ENCODE results near the gene ANKRD12. TPM values are rescaled to one million over a fixed set of nuclear protein-coding genes. Genes with fewer than 3 reads are reported as not detected.

Gene ANKRD12
- total RNA-seq, 4 donors from 2014 or later, result 39.9 to 172 (median 58.9) TPM

GRCh38 chr18:9124824-9125223, 11.8 kb upstream of the ANKRD12 start:
- Histone ChIP-seq H3K36me3 (peaks cover 0 to 63% (median 0%) of the 10 kb centered on the region in 3 donors), H3K27me3 (no peaks in the 10 kb centered on the region), H3K27ac (no peak overlapping the region), H3K9me3 (no peaks in the 10 kb centered on the region), H3K4me3 (no peak overlapping the region), H3K4me1 (no peaks in the 10 kb centered on the region)
- TF ChIP-seq CTCF (IDR thresholded peaks at IDR 0.05), result no peak
- TF ChIP-seq POLR2A (IDR thresholded peaks at IDR 0.05), result no peak
- no peak for DNase-seq

DNA sequence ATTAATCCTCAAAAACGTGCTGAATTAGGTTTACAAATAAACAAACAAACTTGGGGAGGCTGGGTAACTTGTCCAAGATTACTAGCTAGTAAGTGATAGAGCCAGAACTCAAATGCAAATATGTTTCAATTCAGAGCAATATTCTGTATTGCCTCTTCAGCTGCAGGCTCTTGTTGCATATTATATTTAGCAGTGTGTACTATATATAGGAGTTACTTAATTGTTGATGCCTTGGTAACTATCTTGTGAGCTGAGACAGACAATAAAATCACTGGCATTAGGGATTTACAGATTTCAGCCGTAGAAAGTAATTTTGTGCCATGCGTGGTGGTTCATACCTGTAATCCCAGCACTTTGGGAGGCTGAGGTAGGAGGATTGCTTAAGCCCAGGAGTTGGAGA, 10.2 kb upstream of the ANKRD12 start:
- Histone ChIP-seq H3K27ac (no peak overlapping the region), H3K4me1 (no peaks in the 10 kb centered on the region), H3K4me3 (no peak overlapping the region)

DNA sequence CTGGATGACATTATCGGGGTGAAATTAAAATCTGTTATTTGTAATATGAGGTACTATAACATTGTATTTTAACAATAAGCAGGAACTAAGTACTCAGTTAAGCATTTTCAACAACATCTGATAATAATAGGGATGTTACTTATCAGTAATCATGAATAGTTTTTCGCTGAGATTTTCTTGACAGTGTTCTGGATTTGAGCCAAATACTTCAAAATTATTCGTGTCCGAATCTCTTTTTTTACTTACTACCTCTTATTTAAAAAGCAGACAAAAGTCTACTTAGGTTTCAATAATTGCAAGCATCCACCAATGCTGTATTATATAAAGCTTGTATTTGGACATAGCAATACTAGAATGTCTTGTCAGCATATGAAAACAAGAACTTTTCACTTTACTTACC, 6.4 kb upstream of the ANKRD12 start:
- H3K4me3 ChIP-seq, result no peak overlapping the region
- H3K27me3 ChIP-seq, result no peaks in the 10 kb centered on the region
- H3K36me3 ChIP-seq, result peaks cover 0 to 64% (median 0%) of the 10 kb centered on the region in 3 donors
- H3K9me3 ChIP-seq, result no peaks in the 10 kb centered on the region
- no peak for TF ChIP-seq POLR2A (IDR thresholded peaks at IDR 0.05)
- TF ChIP-seq CTCF (IDR thresholded peaks at IDR 0.05), result no peak
- DNase-seq, result no peak
- H3K4me1 ChIP-seq, result peaks cover 0 to 7% (median 2%) of the 10 kb centered on the region in 4 donors
- no peak overlapping the region for H3K27ac ChIP-seq

More for the DNA sequence above, 10.2 kb upstream of the ANKRD12 start:
- DNase-seq, result no peak
- Histone ChIP-seq H3K27me3 (no peaks in the 10 kb centered on the region), H3K9me3 (no peaks in the 10 kb centered on the region), H3K36me3 (peaks cover 0 to 70% (median 0%) of the 10 kb centered on the region in 3 donors)
- TF ChIP-seq POLR2A (IDR thresholded peaks at IDR 0.05), result no peak
- TF ChIP-seq CTCF (IDR thresholded peaks at IDR 0.05), result no peak

DNA sequence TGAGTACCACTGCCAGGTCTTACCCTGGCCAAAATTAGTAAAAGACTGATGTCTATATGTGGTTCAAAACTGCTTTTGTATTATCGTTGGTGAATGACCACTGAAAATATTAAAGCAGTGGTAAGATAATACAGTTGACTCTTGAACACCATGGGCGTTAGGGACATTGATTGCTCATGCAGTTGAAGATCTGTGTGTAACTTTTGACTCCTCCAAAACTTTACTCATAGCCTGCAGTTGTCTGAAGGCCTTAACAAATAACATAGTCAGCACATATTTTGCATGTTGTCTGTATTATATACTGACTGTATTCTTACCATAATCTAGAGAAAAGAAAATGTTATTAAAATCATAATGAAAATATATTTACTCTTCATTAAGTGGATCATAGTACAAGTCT, 5.8 kb upstream of the ANKRD12 start:
- H3K27me3 ChIP-seq, result no peaks in the 10 kb centered on the region
- TF ChIP-seq POLR2A (IDR thresholded peaks at IDR 0.05) (no peak), CTCF (IDR thresholded peaks at IDR 0.05) (no peak)
- H3K4me3 ChIP-seq, result no peak overlapping the region
- no peak overlapping the region for H3K27ac ChIP-seq
- no peak for DNase-seq
- peaks cover 0 to 14% (median 3%) of the 10 kb centered on the region in 4 donors for H3K4me1 ChIP-seq
- no peaks in the 10 kb centered on the region for H3K9me3 ChIP-seq
- peaks cover 0 to 61% (median 0%) of the 10 kb centered on the region in 3 donors for H3K36me3 ChIP-seq

DNA sequence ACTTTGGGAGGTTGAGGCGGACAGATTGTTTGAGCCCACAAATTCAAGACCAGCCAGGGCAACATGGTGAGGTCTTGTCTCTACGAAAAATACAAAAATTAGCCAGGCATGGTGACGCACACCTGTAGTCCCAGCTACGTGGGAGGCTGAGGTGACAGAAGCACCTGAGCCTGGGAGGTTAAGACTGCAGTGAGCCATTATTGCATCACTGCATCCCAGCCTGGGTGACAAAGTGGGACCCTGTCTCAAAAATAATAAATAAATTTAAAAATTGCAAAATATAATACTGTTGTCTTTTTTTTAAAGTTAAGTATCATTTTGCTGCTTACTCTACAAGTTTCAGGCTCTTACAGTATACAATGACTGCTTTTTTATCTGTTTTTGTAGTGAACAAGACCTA, 4.0 kb upstream of the ANKRD12 start:
- Histone ChIP-seq H3K4me1 (peaks cover 0 to 15% (median 3%) of the 10 kb centered on the region in 4 donors), H3K36me3 (peaks cover 0 to 43% (median 0%) of the 10 kb centered on the region in 3 donors), H3K27me3 (no peaks in the 10 kb centered on the region), H3K4me3 (no peak overlapping the region), H3K9me3 (no peaks in the 10 kb centered on the region), H3K27ac (no peak overlapping the region)
- no peak for TF ChIP-seq CTCF (IDR thresholded peaks at IDR 0.05)
- TF ChIP-seq POLR2A (IDR thresholded peaks at IDR 0.05), result no peak
- DNase-seq, result no peak

DNA sequence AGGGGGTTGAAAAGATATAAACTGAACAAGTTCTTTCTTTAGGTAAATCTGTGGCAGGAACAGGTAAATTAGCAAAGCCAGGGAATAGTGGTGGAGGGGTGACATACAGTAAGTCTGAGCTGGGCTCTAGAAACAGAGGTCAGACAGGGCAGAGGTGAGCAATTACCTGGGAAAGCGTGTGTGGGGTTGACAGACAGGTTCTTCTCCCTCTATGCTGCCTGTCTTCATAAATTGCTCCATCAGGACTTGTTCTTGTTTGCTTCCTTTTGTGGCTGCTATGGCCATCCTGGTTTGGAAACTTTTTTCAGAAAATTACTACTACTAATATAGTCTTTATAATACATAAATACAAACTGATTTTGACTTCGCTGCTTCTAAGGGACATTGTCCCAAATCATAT, 3.4 kb upstream of the ANKRD12 start:
- H3K27ac ChIP-seq, result peak overlapping the region in 1 of 4 donors; percentile 36
- H3K36me3 ChIP-seq, result peaks cover 0 to 37% (median 0%) of the 10 kb centered on the region in 3 donors
- H3K27me3 ChIP-seq, result no peaks in the 10 kb centered on the region
- no peak overlapping the region for H3K4me3 ChIP-seq
- TF ChIP-seq CTCF (IDR thresholded peaks at IDR 0.05) (no peak), POLR2A (IDR thresholded peaks at IDR 0.05) (no peak)
- no peak for DNase-seq
- peaks cover 0 to 15% (median 3%) of the 10 kb centered on the region in 4 donors for H3K4me1 ChIP-seq
- H3K9me3 ChIP-seq, result no peaks in the 10 kb centered on the region

Measured in Peyer's patch (tissue), 4 donors.